Liver (tissue), 3 donors: ENCODE results near the gene UNG.

Source experiments
- GABPA ChIP-seq, 2 donors: IDR thresholded peaks in 1 of 2; conservative IDR thresholded peaks in 1 of 2; 2 replicates each; pipeline ENCODE4 v1.6.1; 2016; ENCODE audit warnings: antibody characterized with exemption in 2 of 2, mild to moderate bottlenecking in 1 of 2, moderate library complexity in 1 of 2
- JUND ChIP-seq, 2 donors: IDR thresholded peaks; 2 replicates each; pipeline ENCODE4 v1.6.1; 2016; ENCODE audit warnings: antibody characterized with exemption in 2 of 2
- TF ChIP-seq, protein P1 (sequence below): fragments of 150-350 bp; IDR thresholded peaks from 2 replicates; pipeline ENCODE4 v1.5.1; 2017; ENCODE audit warnings: improper control_type of control experiment, low read depth, low read length; ENCODE audit not compliant: missing input control
- donor health status: healthy.
- donor health status: healthy.

DNA sequence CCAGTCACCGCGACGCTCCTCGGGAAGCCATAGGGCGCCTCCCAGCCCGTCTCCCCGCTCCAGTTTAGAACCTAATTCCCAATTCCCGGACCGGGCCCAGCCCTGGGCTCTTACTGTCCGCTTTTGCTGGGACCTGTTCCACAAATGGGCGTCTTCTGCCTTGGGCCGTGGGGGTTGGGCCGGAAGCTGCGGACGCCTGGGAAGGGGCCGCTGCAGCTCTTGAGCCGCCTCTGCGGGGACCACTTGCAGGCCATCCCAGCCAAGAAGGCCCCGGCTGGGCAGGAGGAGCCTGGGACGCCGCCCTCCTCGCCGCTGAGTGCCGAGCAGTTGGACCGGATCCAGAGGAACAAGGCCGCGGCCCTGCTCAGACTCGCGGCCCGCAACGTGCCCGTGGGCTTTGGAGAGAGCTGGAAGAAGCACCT lies 797 bp downstream of the UNG start:
- TF ChIP-seq, protein P1, sequence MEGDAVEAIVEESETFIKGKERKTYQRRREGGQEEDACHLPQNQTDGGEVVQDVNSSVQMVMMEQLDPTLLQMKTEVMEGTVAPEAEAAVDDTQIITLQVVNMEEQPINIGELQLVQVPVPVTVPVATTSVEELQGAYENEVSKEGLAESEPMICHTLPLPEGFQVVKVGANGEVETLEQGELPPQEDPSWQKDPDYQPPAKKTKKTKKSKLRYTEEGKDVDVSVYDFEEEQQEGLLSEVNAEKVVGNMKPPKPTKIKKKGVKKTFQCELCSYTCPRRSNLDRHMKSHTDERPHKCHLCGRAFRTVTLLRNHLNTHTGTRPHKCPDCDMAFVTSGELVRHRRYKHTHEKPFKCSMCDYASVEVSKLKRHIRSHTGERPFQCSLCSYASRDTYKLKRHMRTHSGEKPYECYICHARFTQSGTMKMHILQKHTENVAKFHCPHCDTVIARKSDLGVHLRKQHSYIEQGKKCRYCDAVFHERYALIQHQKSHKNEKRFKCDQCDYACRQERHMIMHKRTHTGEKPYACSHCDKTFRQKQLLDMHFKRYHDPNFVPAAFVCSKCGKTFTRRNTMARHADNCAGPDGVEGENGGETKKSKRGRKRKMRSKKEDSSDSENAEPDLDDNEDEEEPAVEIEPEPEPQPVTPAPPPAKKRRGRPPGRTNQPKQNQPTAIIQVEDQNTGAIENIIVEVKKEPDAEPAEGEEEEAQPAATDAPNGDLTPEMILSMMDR, result no peak
- TF ChIP-seq GABPA (IDR thresholded peaks at IDR 0.05 in 1 of 2, conservative IDR thresholded peaks at IDR 0.05 in 1 of 2) (no peak), JUND (IDR thresholded peaks at IDR 0.05) (no peak)
